Mammary epithelial cell (primary cell): ENCODE data around the gene PTX4.

Experiments used
- CTCF ChIP-seq, 2 donors: IDR thresholded peaks in 1 of 2; conservative IDR thresholded peaks in 1 of 2; 2 replicates each; pipeline ENCODE4 v1.5.1; 2011 to 2012; ENCODE audit warnings: inconsistent platforms in 2 of 2, low read length in 2 of 2, mild to moderate bottlenecking in 2 of 2, control low read depth in 1 of 2, low read depth in 1 of 2; ENCODE audit not compliant: insufficient read depth in 1 of 2; ENCODE audit errors: extremely low read depth in 1 of 2
- EZH2 ChIP-seq: IDR thresholded peaks from 2 replicates; pipeline ENCODE4 v1.6.1; 2012; ENCODE audit warnings: low read length, inconsistent platforms, borderline replicate concordance

GRCh38 chr16:1512774-1513173 is 24.0 kb upstream of the PTX4 start:
- TF ChIP-seq CTCF (conservative IDR thresholded peaks at IDR 0.05 in 1 of 2, IDR thresholded peaks at IDR 0.05 in 1 of 2; ENCODE audit: extremely low read depth in 1 of 2, insufficient read depth in 1 of 2, low read depth in 1 of 2, low read length in 2 of 2) (no peak), EZH2 (no peak)
